ENCODE data around the gene LARGE1.

DNA sequence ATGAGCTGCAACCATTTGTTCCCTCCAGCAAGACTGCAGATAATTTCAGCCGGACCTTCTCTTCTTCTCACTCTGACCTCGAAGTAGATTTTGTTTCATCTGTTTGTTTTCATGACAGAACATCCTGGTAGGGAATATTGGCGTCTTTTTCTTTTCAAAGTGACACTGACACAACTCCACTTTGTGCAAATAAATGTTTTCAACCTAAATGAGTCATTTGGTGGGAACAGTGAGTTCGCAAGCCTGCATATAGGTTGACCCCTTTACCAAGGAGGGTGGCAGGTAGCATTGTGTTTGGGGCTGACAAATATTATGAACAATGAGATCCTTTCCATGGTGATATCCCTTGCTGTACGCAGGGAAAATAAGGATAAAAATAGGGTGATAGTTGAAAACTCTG lies 55.0 kb downstream of the LARGE1 start:
- TF ChIP-seq POLR2A (IDR thresholded peaks at IDR 0.05) (no peak), POLR2AphosphoS5 (IDR thresholded peaks at IDR 0.05) (no peak)
- TF ChIP-seq, protein P1, sequence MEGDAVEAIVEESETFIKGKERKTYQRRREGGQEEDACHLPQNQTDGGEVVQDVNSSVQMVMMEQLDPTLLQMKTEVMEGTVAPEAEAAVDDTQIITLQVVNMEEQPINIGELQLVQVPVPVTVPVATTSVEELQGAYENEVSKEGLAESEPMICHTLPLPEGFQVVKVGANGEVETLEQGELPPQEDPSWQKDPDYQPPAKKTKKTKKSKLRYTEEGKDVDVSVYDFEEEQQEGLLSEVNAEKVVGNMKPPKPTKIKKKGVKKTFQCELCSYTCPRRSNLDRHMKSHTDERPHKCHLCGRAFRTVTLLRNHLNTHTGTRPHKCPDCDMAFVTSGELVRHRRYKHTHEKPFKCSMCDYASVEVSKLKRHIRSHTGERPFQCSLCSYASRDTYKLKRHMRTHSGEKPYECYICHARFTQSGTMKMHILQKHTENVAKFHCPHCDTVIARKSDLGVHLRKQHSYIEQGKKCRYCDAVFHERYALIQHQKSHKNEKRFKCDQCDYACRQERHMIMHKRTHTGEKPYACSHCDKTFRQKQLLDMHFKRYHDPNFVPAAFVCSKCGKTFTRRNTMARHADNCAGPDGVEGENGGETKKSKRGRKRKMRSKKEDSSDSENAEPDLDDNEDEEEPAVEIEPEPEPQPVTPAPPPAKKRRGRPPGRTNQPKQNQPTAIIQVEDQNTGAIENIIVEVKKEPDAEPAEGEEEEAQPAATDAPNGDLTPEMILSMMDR (IDR thresholded peaks at IDR 0.05 in 8 of 11, conservative IDR thresholded peaks at IDR 0.05 in 3 of 11): no peak
